Mucosa of gallbladder (tissue), 1 donor: Measurements from ENCODE around the gene DLG3. TPM values are rescaled to one million over a fixed set of nuclear protein-coding genes. Genes with fewer than 3 reads are reported as not detected.
"Not testable (repeated sequence)": the region's sequence is repeated elsewhere in the genome, so short reads cannot be mapped to it uniquely, and the experiment has no call there.

Experiments used
- DNase-seq: peaks from one replicate; pipeline ENCODE4 v3.0.0-alpha.2; 2020; ENCODE audit warnings: low spot score
- total RNA-seq: library from RNA; stranded (reverse); gene quantifications from one replicate; pipeline ENCODE4 v1.2.1, GENCODE V29; 2021
- donor health status: DM: no; HTN: no; CAD: no.

Gene DLG3
- total RNA-seq, 1 donor from 2014 or later = 59.9 TPM

- peak; percentile 74 for DNase-seq
These were observed 32.5 kb downstream of the DLG3 start for GRCh38 chrX:70476934-70477733.

GRCh38 chrX:70477734-70478075 is 33.1 kb downstream of the DLG3 start:
- no peak for DNase-seq

- no peak for DNase-seq
These were observed 34.1 kb downstream of the DLG3 start for GRCh38 chrX:70478526-70479245.

GRCh38 chrX:70479247-70479921 is 34.7 kb downstream of the DLG3 start:
- DNase-seq = no peak

GRCh38 chrX:70479922-70480659 is 35.5 kb downstream of the DLG3 start:
- DNase-seq = peak; percentile 74

GRCh38 chrX:70480660-70481018 is 36.0 kb downstream of the DLG3 start:
- DNase-seq = no peak

- peak; percentile 21 for DNase-seq
These were observed 37.0 kb downstream of the DLG3 start for GRCh38 chrX:70481471-70482270.

GRCh38 chrX:70482300-70482699 is 37.7 kb downstream of the DLG3 start:
- DNase-seq = no peak

GRCh38 chrX:70485466-70485865 is 40.8 kb downstream of the DLG3 start:
- no peak for DNase-seq

GRCh38 chrX:70488856-70489255 is 44.2 kb downstream of the DLG3 start:
- DNase-seq = no peak

- no peak for DNase-seq
These were observed 49.8 kb downstream of the DLG3 start for GRCh38 chrX:70494441-70494840.

- no peak for DNase-seq
These were observed 51.9 kb downstream of the DLG3 start for GRCh38 chrX:70496491-70496890.

- no peak for DNase-seq
These were observed 52.4 kb downstream of the DLG3 start for GRCh38 chrX:70497026-70497425.

- no peak for DNase-seq
These were observed 53.5 kb downstream of the DLG3 start for GRCh38 chrX:70498129-70498528.

- DNase-seq = no peak
These were observed 56.2 kb downstream of the DLG3 start for GRCh38 chrX:70500826-70501225.

- no peak for DNase-seq
These were observed 60.3 kb downstream of the DLG3 start for GRCh38 chrX:70504772-70505450.

GRCh38 chrX:70505451-70505841 is 60.8 kb downstream of the DLG3 start:
- no peak for DNase-seq

GRCh38 chrX:70508296-70508911 is 63.8 kb downstream of the DLG3 start:
- DNase-seq = no peak

GRCh38 chrX:70509078-70509477 is 64.4 kb downstream of the DLG3 start:
- DNase-seq = no peak

- DNase-seq = not testable (repeated sequence)
These were observed 70.6 kb downstream of the DLG3 start for GRCh38 chrX:70515270-70515669.
